Stimulated activated CD4-positive, alpha-beta T cell treated with anti-CD3 and anti-CD28 coated beads, Interleukin-15, amount 100 ng/mL, for 48 hours (primary cell): Measurements from ENCODE around the gene CSE1L.
"Not testable (repeated sequence)": the region's sequence is repeated elsewhere in the genome, so short reads cannot be mapped to it uniquely, and the experiment has no call there.

Experiments used
- DNase-seq, 2 donors: peaks; one replicate each; pipeline ENCODE4 v3.0.0-alpha.2; 2020; ENCODE audit warnings: low read depth in 2 of 2

The CSE1L gene

DNA sequence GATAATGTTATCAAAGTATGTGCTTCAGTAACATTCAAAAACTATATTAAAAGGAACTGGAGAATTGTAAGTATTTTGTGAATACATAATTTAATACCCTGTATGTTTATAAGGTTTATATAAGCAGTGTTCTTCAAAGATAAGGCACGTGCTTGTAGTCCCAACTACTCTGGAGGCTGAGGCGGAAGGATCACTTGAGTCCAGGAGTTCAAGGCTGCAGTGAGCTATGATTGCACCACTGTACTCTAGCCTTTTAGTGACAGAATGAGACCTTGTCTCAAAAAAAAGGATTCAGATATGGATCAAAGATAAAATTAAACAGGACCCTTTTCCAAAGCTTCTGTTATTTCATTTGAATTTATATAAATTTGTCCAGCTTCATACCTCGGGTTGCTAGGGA is 17.2 kb downstream of the CSE1L start:
- DNase-seq, result no peak

DNA sequence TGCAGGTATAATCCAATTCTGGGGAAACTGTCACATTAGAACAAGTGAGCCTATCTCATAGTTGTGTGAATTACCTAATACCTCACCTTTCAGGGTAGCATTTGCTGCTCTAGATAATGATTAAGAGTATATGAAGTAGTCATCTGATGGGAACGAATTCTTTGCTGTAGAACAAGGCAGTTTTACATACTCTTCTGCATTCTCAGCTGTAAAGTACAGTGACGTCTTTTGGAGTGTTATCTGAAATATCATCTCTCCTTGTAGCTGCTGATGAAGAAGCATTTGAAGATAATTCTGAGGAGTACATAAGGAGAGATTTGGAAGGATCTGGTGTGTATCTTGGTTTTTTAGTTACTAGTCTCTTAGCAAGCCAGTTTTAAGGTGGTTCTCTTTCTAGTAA is 28.4 kb downstream of the CSE1L start:
- DNase-seq, result no peak

DNA sequence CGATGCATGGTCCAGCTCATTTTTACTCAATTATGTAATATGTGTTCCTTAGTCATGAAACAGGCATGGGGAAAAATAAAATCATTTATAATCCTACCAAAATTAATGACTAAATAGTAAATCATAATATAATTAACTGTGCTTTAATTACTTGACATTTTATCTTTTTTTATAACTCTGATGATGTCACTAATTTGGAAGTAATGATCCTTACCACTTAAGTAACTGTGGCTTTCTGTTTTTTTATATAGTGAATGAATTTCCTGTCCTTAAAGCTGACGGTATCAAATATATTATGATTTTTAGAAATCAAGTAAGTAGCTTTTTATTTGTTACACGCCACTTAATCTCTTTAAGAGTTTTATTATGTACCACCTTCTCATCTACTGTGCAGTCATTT is 32.2 kb downstream of the CSE1L start:
- no peak for DNase-seq

DNA sequence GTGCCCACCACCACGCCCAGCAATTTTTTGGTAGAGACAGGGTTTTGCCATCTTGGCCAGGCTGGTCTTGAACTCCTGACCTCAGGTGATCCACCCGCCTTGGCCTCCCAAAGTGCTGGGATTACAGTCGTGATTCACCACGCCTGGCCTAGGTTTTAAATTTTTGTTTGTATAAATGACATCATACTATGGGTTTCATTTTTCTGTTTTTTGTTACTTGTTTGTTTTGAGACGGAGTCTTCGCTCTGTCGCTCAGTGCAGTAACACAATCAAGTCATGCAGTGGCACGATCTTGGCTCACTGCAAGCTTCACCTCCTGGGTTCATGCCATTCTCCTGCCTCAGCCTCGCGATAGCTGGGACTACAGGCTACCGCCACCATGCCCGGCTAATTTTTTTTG is 36.2 kb downstream of the CSE1L start:
- not testable (repeated sequence) for DNase-seq

DNA sequence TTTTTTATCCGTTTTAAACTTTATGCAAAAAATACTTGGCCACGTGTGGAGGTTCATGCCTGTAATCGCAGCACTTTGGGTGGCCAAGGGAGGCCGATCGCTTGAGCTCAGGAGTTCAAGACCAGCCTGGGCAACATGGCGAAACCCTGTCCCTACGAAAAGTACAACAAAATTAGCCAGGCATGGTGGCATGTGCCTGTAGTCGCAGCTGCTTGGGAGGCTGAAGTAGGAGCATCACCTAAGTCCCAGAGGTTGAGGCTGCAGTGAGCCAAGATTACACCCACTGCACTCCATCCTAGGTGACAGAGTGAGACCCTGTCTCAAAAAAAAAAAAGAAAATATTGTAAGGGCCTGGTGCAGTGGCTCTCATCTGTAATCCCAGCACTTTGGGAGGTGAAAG is 45.0 kb downstream of the CSE1L start:
- no peak for DNase-seq

DNA sequence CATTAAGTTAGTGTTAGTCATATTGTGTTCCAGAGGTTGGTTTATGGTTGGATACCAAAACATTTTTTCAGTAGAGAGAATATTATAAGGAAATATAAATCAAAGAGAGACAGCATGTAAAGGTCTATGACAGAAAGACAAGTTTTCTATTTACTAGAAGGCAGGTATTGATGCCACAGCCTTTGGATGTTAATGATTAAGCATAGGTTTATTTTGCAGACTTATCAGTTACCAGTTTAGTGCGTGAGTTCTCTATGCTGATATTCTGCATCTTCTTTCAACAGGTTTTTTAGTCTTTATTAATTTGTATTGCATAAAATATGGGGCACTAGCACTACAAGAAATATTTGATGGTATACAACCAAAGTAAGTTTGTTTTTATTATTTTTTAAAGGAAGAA is 45.6 kb downstream of the CSE1L start:
- DNase-seq, result no peak

DNA sequence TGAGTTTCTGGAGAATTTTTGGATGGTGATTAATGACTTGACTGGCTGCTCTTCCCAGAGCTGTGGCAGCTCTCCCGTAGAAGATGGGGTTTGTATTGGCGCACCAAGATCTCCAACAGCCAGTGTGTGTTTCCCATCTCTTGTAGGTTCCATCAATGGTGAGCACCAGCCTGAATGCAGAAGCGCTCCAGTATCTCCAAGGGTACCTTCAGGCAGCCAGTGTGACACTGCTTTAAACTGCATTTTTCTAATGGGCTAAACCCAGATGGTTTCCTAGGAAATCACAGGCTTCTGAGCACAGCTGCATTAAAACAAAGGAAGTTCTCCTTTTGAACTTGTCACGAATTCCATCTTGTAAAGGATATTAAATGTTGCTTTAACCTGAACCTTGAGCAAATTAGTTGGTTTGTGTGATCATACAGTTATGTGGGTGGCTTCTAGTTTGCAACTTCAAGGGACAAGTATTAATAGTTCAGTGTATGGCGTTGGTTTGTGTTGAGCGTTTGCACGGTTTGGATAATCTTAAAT is 50.2 kb downstream of the CSE1L start:
- no peak for DNase-seq

DNA sequence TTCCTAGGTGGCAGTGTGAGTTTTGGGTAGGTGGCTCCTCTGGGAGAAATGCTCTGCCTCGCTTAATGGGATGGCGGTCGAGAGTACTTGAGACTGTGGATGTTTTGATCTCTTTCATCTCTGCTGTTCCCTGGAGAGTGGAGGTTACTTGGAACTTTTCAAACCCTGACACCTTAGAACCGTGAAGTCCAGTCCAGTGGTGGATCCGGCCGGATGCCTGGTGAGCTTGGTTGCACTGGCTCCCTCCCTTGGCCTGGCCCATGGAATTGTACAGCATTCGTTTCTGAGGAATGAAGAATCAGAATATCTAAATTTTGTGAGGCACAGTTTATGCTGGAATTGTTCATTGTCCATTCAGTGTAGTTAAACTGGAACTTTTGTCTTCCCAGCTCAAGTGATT is 51.0 kb downstream of the CSE1L start:
- no peak for DNase-seq

DNA sequence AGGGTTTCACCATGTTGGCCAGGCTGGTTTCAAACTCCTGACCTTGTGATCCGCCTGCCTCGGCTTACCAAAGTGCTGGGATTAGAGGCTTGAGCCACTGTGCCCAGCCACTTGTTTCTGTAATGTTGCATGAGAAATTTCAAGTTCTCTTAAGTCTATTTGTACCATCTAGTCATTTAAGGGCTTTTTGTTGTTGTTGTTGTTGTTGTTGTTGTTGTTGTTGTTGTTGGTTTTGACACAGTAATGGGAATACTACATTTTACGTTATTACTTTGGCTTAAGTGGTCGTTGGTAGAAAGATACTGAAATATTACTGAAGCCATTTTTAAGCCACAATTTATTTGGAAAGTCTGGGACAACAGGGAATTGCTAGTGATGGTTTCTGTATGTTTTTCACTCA is 52.0 kb downstream of the CSE1L start:
- DNase-seq, result no peak

DNA sequence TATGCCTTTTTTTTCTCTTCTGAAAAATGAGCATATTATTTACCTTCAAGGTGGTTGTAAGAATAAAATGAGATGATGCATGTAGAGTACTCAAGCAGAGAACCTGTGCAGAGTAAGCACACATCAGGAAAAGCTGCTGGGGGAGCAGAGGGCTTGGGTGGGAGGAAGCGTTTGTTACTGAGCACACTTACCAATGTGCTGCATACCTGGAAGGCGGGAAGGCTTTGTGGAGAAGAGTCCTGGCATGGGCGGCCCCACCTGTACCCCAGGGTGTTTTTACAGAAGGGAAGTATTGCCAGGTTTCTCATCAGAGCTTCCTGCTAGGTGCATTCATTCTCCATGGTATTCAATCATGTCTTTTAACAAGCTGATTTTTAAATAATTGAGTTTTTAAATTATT is 52.9 kb downstream of the CSE1L start:
- DNase-seq, result no peak

DNA sequence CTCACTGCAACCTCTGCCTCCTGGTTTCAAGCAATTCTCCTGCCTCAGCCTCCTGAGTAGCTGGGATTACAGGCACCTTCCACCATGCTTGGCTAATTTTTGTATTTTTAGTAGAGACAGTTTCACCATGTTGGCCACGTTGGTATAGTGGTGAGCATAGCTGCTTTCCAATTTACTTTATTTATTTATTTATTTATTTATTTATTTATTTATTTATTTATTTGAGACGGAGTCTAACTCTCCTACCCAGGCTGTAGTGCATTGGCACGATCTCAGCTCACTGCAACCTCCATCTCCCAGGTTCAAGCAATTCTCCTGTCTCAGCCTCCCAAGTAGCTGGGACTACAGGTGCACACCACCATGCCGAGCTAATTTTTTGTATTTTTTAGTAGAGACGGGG is 54.2 kb downstream of the CSE1L start:
- DNase-seq, result not testable (repeated sequence)

DNA sequence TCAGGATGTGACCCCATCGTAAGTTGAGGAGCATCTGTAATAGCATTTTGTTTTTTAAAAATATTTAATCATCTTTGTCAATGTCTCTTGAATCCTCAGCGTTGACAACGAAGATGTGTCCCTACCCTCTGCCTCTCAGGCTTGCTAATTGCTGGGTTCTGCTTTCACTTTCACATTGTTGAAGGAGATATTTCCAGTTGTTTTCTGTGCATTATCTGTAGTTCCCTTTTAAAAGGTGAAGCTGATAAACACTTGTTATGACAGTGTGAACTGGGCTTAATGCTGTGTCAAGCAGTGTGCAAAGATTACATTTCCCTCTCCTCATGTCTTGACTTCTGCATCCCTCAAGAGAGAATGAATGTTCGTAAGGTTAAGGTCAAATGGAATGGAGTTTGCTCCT is 54.9 kb downstream of the CSE1L start:
- no peak for DNase-seq

DNA sequence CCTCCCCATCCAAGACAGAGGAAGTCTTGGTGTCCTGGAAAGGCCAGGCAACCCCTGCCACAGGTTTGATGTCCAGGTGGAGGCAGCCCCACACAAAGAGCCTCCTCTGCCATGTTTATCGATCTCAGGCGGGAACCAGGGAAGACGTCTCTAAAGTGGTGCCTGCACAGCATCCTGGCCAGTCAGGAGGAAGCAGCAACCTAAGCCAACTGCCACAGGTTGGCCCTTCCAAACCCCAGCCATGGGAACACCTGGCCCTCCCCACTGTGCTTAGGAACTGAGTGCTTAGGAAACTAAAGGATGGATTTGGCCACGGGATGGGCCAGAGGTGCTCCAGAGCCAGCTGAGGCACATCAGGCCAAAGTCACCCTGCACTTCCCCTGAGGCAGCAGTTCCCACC is 56.9 kb downstream of the CSE1L start:
- DNase-seq, result no peak

DNA sequence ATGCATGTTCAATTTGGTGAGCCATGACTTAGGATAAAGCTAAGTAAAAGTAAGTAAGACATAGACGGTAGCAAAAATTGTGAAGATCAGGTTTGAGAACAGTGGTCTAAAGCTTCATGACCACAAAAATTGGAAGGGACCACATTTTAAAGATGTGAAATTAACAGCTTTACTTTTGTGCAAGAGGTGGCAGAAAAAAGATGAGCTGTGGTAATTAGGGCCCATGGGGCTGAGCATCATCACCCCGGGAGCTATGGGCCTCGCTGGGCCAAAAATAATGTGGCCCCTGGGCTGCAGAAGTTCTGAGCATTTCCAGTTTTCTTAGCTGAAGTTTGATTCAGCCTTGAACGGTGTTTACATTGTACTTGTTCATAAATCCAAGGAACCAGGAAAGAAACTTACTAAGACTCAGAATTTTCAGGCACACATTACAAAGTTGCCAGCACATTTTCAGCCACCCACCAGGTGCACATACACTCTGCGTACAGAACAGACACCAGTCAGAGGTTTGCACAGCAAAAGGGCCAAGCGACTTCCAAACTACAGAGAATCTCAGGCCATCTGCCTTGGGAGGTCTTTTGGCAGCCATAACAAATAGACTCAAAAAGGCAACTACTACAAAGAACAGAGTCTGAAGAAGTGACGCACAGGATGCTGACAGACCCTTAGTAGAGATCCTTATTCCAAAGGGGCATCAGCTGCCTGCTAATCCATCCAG is 57.7 kb downstream of the CSE1L start:
- no peak for DNase-seq

DNA sequence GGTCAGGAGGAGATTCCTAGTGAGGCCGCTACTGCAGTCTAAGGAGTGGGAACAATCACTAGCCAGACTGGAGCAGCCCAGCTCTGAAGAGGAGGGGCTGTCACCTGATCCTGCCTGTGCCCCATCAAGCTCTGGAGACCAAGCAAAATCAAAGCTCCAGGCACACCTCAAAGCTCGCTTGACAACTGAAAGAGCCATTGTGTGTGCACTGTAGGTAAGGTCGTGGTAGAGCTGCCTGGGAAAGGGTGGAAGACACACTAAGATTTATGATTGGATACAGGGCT is 58.2 kb downstream of the CSE1L start:
- DNase-seq, result no peak

DNA sequence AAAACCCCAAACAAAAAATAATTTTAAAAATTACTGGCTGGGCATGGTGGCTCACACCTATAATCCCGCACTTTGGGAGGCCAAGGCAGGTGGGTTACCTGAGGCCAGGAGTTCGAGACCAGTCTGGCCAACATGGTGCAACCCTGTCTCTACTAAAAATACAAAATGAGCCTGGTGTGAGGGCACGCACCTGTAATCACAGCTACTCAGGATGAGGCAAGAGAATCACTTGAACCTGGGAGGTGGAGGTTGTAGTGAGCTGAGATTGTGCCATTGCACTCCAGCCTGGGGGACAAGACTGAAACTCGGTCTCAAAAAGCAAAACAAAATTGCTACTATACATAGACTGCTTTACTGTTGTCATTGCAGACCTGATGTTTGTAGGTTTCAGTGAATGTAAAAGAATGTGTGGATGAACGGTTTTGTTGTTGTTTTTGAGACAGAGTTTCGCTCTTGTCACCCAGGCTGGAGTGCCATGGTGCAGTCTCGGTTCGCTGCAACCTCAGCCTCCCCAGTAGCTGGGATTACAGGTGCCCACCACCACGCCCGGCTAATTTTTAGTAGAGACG is 59.0 kb downstream of the CSE1L start:
- not testable (repeated sequence) for DNase-seq

DNA sequence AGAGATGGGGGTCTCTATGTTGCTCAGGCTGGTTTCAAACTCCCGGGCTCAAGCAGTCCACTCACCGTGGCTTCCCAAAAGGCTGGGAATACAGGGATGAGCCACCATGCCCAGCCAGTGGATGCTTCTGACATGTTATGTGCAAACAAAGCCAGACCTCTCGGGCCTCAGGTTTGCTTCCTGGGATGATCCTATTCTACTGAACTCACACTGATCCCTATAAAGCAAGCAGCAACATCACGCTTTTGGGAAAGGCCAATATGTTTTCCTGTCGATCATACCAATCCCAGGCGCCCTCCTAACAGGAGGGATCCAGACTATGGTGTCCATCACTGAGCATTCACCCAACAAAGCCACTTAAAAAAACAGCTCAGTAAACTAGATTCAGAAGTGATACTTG is 60.2 kb downstream of the CSE1L start:
- no peak for DNase-seq

DNA sequence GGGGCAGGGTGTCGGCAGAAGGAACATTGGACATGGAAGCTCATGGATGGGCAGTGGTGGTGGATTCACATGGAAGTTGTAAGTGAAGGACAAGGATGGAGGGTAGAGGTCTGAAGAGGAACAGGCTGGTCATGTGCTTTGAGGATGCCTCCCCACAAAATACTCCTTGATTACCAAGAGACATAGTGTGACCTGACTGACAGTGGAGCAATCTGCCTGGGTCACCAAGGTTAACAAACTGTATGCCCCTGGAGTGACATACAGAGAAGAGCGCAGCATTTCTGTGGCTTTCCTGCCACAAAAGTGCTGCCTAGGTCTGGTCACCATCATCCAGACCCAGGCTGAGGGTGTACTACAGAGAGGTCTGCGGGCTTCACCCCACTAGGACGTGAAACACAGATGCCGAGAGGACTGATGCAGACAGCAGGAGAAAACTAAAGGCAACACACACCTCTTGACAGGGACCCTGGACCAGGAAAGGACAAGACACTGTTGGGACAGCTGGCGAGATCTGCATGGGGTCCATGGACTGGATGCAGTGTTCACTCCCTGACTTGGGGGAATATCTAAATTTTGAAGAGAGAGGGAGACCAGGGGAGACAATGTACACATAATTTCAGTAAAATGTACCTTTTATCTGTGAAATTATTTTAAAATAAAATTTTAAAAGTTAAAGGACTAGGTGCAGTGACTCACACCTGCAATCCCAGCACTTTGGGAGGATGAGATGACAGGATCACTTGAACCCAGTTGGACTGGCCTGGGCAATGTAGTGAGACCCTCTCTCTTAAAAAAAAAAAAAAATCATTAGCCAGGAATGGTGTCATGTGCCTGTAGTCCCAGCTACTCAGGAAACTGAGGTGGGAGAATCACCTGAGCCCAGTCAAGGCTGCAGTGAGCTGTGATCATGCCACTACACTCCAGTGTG is 64.9 kb downstream of the CSE1L start:
- no peak for DNase-seq

DNA sequence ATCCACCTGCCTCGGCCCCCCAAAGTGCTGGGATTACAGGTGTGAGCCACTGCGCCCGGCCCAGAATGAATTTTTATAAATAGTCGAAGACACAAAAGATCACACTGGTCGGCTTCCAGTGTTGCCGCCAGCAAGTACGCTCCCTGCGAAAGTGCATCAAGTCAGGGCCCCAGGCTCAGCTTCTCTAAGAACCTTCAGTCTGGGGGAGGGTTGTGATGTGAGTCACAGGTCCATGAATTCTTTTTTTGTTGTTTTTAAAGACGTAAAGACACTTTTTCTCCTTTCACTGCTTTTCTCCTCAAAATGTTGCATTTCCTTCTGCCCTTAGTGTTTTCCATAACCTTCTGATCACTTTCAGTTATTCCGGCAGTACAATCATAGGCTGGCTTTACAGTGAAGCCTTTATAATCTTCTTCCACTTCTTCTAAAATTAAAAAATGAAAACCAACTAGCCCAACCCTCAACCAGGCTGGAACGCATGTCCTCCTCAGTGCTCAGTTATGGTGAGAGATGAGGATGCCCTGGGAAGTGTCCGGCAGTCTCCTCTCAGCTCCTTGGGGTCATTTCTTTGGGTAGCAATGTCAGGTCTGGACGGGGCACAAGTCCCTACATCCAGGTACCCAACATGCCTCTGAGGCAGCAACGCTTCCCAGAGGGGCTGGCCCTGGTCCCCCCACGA is 66.6 kb downstream of the CSE1L start:
- no peak for DNase-seq

DNA sequence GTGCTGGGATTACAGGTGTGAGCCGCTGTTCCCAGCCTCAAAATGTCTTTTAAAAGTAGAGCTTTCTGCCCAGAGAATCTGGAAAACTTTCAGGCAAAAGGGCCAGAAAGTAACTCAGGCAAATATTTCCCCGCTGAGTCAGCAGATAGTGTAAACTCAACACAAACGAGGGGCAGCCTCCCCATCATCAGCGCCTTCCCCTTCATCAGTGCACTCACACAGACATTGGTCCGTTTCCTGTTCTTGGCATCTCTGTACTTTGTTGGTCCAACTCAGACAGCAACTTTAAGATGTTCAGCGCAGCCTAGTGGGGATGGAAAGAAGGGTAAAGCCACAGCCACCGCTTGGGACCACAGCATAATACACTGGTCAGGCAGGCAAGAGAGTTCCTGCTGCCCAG is 69.5 kb downstream of the CSE1L start:
- no peak for DNase-seq

DNA sequence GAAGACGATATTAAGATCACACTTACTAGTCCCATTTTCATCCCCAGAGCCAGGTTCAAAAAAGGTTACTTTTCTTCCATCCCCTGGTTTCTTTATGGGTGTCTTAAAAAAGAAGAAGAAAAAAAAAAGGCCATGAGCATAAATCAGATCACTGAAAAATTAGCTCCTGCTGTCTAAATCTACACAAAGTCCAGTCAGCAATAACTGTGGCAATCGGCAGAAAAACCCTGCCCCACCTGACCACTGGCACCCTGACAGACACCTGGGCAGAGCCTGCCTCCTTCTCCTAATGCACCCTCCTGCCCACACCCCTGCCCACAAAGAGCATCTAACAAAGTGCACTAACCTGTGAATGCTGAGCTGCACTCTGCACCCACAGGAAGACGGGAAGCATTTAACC is 72.2 kb downstream of the CSE1L start:
- DNase-seq, result no peak

DNA sequence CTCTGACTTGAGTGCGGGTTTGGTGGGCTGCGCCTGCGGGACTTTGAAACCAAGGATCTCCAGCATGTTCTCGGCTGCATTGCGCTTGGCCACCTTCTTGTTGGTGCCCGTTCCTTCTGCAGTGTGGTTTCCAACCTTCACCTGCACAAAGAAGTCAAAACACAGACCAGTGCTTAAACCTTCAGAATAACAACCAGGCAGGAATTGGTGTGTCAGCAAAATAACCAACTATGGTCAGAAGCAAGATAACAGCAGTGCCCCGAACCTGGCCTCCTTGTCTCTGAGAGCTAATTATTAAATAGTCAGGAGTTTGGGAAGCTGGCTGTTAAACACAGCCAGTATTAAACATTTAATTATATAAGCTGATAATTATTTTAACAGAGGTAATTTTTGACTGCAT is 73.9 kb downstream of the CSE1L start:
- no peak for DNase-seq
